ENCODE measurements around the gene TMEM39B. TPM values are rescaled to one million over a fixed set of nuclear protein-coding genes. Genes with fewer than 3 reads are reported as not detected.

The TMEM39B gene
- total RNA-seq, 4 donors from 2014 or later, result 6.0 to 7.9 (median 6.9) TPM

DNA sequence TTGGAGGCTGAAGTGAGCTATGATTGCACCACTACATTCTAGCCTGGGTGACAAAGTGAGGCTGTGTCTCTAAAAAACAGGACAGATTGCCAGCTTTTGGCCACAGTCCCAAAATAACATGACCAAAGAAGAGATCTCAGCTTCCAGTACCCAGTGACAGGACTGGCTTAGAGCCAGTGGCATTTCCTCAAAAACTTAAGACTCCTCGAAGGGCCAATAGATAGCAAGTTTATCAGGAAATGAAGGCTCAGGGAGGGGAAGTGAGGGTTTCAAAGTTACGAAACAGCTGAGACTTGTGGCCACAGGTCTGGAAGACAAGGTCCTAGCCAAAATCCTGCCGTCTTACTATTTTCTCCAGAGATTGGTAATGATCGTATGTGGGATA lies 6.3 kb upstream of the TMEM39B start:
- Histone ChIP-seq H3K4me1 (peaks cover 41% of the 10 kb centered on the region), H3K4me3 (no peak overlapping the region), H3K27ac (no peak overlapping the region), H3K36me3 (peaks cover 6% of the 10 kb centered on the region), H3K9me3 (no peaks in the 10 kb centered on the region), H3K27me3 (no peaks in the 10 kb centered on the region)
- 3% methylated on average over 4 of the region's 4 CpGs for WGBS
- peak in 1 of 2 donors; percentile 82 for DNase-seq (ENCODE audit: low spot score in 2 of 2)
- TF ChIP-seq EP300 (IDR thresholded peaks at IDR 0.05), result no peak
- no peak for TF ChIP-seq POLR2A (IDR thresholded peaks at IDR 0.05)
- peak; percentile 12 to 63 (median 53) for TF ChIP-seq POLR2AphosphoS5 (IDR thresholded peaks at IDR 0.05)
- TF ChIP-seq, protein P1, sequence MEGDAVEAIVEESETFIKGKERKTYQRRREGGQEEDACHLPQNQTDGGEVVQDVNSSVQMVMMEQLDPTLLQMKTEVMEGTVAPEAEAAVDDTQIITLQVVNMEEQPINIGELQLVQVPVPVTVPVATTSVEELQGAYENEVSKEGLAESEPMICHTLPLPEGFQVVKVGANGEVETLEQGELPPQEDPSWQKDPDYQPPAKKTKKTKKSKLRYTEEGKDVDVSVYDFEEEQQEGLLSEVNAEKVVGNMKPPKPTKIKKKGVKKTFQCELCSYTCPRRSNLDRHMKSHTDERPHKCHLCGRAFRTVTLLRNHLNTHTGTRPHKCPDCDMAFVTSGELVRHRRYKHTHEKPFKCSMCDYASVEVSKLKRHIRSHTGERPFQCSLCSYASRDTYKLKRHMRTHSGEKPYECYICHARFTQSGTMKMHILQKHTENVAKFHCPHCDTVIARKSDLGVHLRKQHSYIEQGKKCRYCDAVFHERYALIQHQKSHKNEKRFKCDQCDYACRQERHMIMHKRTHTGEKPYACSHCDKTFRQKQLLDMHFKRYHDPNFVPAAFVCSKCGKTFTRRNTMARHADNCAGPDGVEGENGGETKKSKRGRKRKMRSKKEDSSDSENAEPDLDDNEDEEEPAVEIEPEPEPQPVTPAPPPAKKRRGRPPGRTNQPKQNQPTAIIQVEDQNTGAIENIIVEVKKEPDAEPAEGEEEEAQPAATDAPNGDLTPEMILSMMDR (IDR thresholded peaks at IDR 0.05), result no peak

DNA sequence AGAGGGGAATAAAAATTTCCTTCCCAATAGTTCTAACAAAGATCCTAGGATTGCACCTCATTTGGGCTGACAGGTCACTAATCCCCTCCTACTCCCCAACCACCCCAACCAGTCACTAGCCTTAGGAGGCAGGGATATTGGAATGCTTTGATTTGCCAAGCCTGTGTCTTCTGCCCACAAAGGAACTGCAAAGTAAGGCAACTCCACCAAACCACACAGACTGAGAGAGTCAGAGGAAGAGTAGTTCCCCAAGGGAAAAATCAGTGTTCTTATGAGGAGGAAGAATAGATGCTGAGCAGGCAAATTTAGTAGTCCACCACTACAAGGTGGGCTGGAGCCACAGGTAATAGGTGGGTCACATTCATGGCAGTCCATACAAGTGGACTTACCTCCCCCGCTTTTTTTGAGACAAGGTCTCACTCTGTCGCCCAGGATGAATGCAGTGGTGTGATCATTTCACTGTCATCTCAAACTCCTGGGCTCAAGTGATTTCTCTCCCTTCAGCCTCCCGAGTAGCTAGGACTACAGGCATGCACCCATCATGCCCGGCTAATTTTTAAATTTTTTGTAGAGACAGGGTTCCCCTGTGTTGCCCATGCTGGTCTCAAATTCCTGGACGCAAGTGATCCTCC lies 3.7 kb upstream of the TMEM39B start:
- no peaks in the 10 kb centered on the region for H3K27me3 ChIP-seq
- H3K4me3 ChIP-seq, result no peak overlapping the region
- H3K9me3 ChIP-seq, result no peaks in the 10 kb centered on the region
- no peak overlapping the region for H3K27ac ChIP-seq
- DNase-seq (ENCODE audit: low spot score in 2 of 2), result no peak
- peaks cover 46% of the 10 kb centered on the region for H3K4me1 ChIP-seq
- peaks cover 4% of the 10 kb centered on the region for H3K36me3 ChIP-seq
- 74% methylated on average over 5 of the region's 5 CpGs for WGBS
- TF ChIP-seq, protein P1 (IDR thresholded peaks at IDR 0.05), result no peak
- TF ChIP-seq POLR2AphosphoS5 (IDR thresholded peaks at IDR 0.05) (no peak), POLR2A (IDR thresholded peaks at IDR 0.05) (no peak), EP300 (IDR thresholded peaks at IDR 0.05) (no peak)

DNA sequence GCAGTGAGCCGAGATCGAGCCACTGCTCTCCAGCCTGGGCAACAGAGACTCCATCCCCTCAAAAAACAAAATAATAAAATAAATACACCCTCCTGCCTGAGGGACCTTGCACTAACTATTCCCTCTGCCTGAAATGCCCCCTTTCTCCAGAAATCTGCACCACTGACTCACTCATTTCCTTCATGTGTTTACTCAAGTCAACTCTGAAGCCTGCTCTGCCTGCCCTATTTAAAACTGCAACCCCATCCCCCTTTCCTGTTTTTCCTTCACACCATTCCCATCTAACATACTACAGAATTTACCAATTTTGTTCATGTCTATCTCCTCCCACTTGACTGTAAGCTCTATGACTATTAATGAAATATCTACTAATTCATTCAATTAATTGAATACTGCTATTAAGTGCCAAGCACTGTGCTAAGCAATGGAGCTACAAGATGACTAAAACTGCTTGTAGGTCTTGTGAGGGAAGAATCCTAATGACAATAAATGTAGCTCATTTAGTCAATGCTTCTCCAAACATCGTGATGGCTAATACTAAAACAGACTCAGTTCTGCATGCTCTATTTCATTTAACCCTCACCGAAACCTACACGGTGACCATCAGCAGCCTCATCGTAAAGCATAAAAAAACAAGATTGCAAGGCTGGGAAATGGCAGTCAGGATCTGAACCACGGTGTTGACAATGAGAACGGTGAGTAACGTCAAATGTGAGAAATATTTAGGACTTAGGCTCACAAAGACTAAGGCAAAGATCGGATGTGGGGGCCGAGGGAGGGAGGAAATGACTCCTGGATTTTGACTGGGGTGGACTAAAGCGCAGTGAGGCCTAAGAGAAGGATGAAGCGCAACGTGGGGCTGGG lies 749 bp upstream of the TMEM39B start:
- Histone ChIP-seq H3K27ac (peak overlapping the region; percentile 84), H3K9me3 (no peaks in the 10 kb centered on the region), H3K36me3 (peaks cover 22% of the 10 kb centered on the region), H3K4me3 (peak overlapping the region; percentile 84), H3K4me1 (peaks cover 39% of the 10 kb centered on the region), H3K27me3 (no peaks in the 10 kb centered on the region)
- 13% methylated on average over 14 of the region's 14 CpGs for WGBS
- DNase-seq (ENCODE audit: low spot score in 2 of 2), result no peak
- TF ChIP-seq, protein P1 (IDR thresholded peaks at IDR 0.05), result no peak
- TF ChIP-seq POLR2AphosphoS5 (IDR thresholded peaks at IDR 0.05), result no peak
- no peak for TF ChIP-seq EP300 (IDR thresholded peaks at IDR 0.05)

DNA sequence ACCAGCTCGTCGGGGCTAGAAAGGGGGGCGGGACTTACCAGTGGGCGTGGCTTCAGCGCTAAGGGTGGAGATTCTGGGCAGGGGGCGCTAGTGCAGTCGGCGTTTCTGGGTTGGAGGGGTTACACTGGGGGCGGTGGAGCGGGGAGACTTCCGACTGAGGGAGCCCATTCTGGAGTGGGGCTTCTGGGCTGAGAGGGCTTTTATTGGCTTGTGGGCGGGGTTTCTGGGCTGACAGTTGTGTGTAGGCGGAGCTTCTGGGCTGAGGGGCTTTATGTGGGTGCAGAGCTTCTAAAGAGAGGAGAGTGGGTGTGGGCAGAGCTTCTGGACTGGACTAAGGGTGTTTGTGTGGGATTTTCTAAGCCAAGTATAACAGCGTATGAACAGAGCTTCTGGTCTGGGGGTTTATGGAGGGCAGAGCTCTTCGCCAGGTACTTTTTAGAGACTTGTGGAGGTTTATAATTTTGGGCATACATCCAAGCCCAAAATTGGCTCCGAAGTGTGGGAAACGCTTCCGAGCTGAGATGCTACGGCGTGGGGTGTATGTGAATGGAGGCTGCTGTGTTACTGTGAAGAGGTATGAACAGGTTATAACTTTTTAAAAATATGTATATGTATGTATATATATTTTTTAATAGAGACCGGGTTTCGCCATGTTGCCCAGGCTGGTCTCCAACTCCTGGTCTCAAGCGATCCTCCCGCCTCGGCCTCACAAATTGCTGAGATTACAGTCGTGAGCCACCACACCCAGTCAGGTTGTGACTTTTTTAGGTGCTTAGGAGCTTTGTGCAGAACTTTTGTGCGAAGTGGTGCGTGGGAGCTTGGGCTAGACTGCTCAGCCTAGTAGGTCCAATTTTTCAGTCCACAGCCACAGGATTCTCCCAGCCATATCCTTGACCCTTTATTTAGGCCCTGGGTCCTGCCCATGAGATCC lies 825 bp downstream of the TMEM39B start:
- H3K9me3 ChIP-seq, result no peaks in the 10 kb centered on the region
- peak in 1 of 2 donors; percentile 92 for DNase-seq (ENCODE audit: low spot score in 2 of 2)
- TF ChIP-seq POLR2AphosphoS5 (IDR thresholded peaks at IDR 0.05), result no peak
- TF ChIP-seq, protein P1 (IDR thresholded peaks at IDR 0.05), result peak; percentile 2 to 17

More for the DNA sequence above, 825 bp downstream of the TMEM39B start:
- H3K36me3 ChIP-seq, result peaks cover 38% of the 10 kb centered on the region
- H3K27me3 ChIP-seq, result no peaks in the 10 kb centered on the region
- 50% methylated on average over 17 of the region's 28 CpGs for WGBS
- peak overlapping the region; percentile 84 for H3K4me3 ChIP-seq
- H3K4me1 ChIP-seq, result peaks cover 25% of the 10 kb centered on the region
- H3K27ac ChIP-seq, result peak overlapping the region; percentile 84

Measured in suprapubic skin (tissue), 4 donors.